Breast epithelium (tissue), 3 donors: ENCODE measurements around the gene CTTNBP2NL.

Experiments used
- CTCF ChIP-seq, 3 donors: fragments of 450-650 bp; IDR thresholded peaks; one replicate each; pipeline ENCODE4 v1.5.1; 2016 to 2017; ENCODE audit warnings: antibody characterized with exemption in 3 of 3, mild to moderate bottlenecking in 3 of 3, moderate library complexity in 3 of 3
- POLR2A ChIP-seq: fragments of 450-650 bp; IDR thresholded peaks from one replicate; pipeline ENCODE4 v1.6.1; 2016; ENCODE audit warnings: antibody characterized with exemption, mild to moderate bottlenecking, moderate library complexity

GRCh38 chr1:112431038-112431437 lies 35.0 kb downstream of the CTTNBP2NL start:
- TF ChIP-seq CTCF (IDR thresholded peaks at IDR 0.05) (no peak), POLR2A (no peak)
